LoVo (cell line): Measurements from ENCODE around the gene ITGB8.
A peak's percentile ranks its signal among the peaks of the same experiment; 100 is the strongest.
"Not testable (repeated sequence)": the region's sequence is repeated elsewhere in the genome, so short reads cannot be mapped to it uniquely, and the experiment has no call there.

Experiments
- DNase-seq: peaks from one replicate; pipeline ENCODE4 v3.0.0-alpha.2; 2016; ENCODE audit warnings: low spot score

The ITGB8 gene

DNA sequence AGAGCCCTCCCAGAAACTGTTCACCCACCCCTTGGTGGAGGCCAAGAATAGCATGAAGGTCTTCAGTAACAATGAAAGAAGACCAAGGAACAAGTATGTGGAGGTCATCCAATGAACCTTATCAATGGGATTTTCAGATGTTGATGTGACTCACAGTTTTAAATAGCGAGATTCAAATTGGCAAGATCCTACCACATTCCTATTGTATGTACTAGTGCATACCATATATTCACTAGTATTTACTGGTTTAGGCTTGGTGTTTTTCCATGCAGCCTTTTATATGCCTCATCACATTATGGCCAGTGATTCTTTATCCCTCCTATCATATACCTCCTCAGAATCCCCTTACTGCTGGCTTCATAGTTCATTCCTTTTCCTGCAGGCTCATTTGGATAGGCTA, 54.4 kb downstream of the ITGB8 start:
- DNase-seq = no peak

DNA sequence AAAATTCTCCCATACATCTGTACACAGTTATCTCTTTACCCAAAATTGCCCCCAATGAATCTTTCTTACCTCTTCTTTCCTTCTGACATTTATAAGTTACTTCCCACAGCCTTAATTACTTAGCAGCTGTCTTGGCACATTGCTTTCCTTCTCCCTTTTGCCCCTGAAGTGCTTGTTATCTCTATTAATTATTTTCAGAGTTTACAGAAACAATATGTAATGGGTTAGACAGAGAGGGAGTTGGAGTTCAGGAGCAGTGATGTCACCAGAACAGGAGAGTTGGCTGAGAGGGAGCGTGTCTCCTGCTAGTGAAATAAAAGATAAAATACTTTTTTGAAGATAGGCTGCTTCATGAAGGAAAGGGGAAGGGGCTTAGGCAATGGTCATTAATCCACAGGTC, 57.4 kb downstream of the ITGB8 start:
- no peak for DNase-seq

DNA sequence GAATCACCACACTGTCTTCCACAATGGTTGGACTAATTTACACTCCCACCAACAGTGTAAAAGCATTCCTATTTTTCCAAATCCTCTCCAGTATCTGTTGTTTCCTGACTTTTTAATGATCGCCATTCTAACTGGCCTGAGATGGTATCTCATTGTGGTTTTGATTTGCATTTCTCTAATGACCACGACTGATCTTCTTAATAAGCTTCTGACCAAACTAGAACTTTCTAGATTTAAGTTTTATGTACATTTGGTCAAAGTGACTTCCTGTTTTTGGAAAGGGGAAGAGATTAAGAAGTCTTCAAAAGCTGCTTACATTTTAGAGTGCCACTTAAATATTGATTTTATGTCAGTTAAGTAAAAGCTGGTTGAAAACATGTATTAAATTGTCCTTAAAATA, 58.5 kb downstream of the ITGB8 start:
- not testable (repeated sequence) for DNase-seq

DNA sequence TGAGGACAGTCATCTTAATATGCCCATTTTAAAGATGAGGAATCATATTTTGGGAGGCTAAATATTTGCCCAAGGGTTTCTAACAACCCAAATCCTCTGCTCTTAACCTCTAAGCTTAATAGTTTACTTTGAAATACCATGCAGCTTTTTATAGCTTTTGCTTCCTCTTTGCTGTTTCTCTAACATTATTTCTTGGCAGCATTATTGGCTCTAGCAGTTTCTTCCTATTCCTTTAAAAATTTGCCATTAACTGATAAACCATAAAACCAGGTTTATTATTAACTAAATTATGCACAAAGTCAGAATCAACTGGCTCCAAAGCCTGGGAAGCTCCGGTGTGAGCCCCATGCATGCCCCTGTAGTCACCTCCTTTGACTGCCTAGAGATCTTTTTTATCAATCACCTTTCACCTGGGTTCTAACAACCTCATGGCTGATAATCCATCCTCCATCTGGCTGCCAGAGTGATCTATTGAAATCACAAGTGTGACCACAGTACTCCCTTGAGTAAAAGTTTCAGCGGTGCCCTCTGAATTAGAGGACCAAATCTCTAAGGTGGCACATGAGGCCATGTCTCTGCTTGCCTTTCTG, 62.4 kb downstream of the ITGB8 start:
- DNase-seq = peak; percentile 51

DNA sequence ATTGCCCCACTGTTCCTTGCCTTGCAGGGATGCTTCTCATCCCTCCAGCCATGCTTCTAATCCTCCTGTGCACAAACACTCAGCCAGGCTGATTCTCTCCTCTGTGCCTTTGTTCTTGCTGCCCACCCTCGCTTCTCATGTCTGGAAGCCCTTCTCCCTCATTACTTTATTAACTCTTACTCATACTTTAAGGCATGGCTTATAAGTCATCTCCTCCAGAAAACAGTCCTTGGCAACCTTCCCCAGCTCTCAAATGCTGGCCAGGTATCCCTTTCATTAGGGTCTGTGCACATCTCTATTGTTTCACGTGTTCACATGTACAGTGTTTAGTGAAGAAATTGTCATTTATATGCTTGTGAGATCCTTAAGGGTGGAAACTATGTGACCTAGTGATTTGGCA, 62.9 kb downstream of the ITGB8 start:
- DNase-seq = no peak

DNA sequence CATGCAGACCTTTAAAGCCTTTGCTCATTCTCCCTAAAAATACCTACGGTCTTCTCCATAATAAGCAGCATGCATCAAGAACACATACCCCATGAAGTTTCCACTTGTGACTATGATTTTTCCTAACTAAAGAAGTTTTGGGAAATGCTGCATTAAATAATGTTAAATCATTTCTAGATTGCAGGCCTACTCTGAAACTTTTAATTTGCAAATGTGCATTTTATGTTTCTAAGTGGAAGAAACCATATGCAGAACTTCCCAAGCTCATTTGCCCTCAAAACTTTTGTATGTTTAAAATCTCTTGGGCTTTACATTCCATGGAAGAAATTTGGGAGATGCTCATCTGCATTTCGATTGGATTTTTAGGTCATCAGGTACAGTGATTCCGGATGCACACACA, 63.6 kb downstream of the ITGB8 start:
- no peak for DNase-seq

DNA sequence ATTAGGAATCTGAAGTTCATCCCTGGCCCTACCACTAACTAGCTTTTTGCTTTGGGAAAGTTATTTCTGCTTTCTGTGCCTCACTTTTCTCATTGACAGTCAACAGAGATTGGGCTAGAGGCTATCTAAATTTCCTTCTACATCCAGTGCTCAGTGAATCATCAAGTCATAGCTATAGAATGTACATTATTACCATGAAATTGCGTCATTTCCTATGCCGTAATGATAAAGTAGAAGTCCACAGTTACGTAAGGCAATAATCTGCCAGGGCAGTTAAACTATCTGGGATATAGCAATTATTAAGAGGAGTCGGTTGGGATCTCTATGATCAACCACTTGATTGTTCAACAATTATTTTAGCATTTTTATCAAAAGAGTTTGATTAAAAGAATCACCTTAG, 64.4 kb downstream of the ITGB8 start:
- peak; percentile 34 for DNase-seq

DNA sequence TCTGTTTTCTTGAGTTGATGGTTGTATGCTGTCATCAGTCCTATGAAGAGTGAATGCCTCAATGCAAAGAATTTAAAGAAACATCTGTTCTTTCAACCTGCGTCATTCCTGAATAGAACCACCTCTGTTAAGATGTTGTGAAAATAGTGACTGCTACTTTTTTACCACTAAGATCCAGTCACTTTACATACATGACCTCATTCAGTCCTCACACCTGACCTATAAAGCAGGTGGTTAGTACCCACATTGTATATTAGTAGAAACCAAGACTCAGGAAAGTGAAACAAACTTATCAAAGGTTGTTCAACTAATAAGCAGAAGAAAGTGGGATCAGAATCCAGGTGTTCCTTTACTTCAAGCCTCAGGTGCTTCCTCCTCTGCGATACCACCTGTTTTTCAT, 64.8 kb downstream of the ITGB8 start:
- no peak for DNase-seq

DNA sequence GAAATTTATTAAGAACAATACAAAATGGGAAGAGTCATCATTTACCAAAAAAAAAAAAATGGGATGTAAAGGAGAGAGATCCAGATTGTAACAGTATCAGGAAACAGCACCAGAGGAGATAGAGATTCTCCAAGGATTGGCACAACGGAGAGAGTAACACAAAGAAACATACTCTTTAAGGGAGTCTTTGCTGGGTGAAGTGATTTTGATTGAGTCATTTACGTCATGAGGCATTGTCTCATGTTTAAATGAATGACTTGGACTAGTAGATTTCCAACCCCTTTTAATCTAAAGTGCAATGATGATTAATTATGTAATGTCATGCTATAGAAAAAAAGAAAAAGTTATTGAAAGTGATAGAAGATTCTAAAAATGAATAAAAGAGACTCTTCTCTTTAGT, 68.8 kb downstream of the ITGB8 start:
- no peak for DNase-seq

DNA sequence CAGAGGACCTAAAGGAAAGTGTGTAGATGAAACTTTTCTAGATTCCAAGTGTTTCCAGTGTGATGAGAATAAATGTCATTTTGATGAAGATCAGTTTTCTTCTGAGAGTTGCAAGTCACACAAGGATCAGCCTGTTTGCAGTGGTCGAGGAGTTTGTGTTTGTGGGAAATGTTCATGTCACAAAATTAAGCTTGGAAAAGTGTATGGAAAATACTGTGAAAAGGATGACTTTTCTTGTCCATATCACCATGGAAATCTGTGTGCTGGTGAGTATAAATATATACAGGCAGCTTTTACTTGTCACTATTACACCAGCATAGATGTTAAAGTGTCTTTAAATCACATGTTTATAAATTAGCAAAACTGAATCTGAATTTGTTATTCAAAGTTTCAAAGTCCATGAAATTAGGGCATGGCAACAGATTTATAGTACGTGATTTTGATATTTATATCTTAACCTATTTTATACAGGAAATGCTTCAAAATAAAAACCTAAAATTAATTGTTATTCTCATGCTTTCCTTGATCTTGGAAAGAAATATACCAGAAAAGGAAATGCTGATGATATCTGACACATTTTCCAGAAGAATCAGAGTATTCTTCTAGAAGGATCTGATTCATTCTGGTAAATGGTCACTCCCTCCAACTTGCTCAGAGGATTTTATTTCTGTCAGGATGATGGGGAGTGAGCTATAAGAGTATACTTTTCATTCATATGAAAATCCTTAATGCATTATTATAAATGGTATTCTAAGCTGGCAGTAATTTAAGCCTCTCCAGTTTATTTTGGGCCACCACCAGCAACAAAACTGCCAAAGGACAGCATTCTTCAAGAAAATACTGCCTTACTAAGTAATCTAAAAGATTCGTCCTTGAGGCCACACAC, 71.4 kb downstream of the ITGB8 start:
- DNase-seq = no peak

DNA sequence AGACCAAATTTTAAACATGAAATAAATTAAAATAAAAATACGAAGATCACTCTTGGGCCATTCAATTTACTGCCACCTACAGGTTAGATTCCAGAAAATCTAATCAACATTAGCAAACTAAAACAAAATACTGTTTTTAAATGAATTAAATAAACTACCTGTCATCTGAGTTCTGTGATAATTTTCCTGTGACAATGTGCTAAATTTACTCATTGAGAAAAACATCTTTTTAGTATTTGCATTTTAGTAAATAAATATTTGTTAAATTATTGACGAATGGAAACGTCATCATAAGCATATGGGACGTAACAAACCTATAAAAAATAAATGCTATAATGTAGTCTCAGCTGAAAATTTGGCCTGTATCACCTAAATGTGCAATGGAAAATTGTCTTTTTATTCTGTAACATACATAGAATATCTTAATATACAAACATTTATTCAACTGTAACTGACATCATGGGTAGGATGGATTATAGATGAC, 72.1 kb downstream of the ITGB8 start:
- no peak for DNase-seq

DNA sequence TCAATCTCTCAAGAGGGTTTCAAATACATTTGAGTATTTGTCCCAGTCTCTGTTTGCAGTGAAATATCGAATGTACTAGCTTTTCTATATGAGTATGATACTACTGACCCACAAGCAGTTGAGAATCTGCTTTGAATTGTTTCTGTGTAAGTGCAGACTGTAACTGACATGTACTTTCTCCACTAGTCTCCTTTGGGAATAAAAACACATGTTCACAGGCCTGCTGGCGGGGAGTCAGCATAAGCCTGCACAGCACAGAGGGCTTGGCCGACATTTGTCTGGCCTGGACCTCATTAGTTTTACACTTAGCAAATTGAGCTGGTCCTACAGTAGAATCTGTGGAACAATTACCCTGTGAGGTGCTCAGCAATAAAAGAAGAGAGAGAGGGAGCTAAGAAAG, 72.6 kb downstream of the ITGB8 start:
- DNase-seq = no peak

DNA sequence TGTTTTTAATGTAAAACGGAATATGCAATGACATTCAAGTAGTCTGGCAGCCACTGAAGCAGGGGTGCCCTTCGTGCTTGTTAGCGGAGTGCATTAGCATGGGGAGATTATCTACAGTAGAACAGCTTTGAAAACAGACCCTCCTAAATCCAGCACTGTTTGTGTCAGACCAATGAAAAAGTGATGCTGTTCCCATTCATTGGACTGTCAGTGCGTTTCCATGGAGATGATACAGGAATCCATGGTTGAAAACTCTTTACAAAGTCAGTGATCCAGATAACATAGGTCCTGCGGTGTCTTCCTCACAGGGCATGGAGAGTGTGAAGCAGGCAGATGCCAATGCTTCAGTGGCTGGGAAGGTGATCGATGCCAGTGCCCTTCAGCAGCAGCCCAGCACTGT, 73.6 kb downstream of the ITGB8 start:
- DNase-seq = no peak

DNA sequence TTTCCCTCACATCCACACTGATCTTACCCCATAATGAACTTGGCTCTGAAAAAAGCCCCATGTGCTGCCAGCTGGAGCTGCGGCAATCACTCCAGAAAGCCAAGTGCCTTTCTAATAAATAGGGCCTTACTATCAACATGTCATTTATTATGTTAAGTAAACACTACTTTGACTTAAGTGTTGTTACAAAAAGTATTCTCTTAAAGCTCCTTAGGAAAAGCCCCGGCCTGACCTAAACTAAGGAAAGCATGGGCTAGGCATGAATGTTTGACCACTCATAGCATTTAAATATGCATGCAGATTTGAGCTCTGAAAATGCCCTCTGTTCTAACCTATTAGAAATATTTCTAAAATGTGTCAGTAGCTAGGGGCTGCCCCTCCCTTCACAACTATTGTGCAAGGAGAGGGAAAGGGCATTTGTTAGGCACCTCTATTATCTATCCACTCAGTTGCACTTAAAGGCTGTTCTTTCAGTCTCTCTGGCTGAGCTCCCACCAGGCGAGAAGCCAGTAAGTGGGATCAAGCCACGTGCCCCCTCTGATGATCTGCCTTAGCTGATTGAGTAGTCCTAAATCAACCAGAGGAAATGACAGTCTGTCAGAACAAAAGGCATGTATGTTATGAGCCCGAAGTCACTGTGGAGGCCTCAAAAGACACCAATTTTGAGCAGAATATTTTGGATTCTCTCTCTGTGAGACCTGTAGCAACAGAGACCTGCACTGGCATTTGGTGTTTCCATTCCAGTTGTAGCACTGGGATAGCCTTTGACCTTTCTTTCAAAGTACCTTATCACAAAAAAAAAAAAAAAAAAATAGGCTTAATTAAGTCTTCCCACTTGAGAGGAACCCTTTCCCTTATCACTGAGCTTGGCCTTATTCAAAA, 77.1 kb downstream of the ITGB8 start:
- peak; percentile 27 for DNase-seq

DNA sequence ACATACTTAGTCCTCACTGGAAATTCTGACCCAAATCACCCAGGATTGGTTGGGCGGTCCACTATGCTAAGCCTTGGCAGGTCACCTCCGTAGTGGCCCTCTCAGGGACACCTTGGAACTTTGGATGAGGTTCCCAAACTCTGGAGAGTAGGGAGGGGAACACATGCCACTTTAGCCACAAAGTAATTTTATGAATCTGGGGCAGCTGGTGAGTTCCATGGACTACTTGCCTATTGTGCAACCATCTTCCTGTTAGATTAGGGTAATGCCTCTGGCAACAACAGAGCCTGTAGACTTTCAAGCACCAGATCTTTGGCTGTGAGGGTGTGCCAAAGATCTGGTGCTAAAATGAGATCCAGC, 77.7 kb downstream of the ITGB8 start:
- no peak for DNase-seq

DNA sequence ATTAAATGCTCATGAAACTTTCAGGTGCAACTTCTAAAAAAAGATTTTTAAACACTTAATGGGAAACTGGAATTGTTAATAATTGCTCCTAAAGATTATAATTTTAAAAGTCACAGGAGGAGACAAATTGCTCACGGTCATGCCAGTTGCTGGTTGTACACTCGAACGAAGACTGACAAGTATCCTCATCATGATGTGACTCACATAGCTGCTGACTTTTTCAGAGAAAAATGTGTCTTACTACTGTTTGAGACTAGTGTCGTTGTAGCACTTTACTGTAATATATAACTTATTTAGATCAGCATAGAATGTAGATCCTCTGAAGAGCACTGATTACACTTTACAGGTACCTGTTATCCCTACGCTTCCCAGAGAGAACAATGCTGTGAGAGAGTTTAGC, 79.3 kb downstream of the ITGB8 start:
- no peak for DNase-seq

DNA sequence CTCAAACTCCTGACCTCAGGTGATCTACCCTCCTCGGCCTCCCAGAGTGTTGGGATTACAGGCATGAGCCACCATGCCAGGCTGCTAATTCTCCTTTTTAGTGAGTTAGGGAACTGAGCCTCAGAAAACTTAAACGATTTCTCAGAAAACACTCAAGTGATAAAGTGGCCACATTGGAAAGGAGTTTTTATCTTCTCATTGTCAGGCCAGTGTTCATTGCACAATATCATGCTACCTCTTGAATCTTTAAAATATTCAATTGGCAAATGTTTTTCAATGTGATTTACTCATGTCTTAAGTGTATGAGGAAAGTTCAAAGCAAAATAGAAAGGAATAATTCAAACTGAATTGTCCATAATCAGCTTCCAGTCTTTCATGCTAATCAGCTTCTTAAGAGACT, 80.7 kb downstream of the ITGB8 start:
- DNase-seq = no peak

DNA sequence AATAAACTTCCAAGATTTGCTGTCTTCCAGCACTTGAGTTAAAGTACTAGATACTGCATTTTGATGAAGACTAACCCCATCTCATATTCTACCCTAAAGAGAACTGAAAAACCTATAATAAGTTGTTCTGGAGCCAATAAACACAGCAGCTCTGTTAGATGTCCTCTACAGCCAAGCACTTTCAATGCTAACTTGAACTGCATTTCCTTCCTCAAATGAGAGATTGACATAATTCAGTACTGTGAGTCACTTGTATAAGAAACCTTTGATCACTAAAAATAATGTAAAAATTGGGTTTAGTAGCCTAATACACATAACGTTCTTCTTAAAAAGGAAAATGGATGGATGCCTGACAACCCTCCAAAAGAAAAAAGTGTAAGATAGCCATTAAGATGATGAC, 81.3 kb downstream of the ITGB8 start:
- no peak for DNase-seq

DNA sequence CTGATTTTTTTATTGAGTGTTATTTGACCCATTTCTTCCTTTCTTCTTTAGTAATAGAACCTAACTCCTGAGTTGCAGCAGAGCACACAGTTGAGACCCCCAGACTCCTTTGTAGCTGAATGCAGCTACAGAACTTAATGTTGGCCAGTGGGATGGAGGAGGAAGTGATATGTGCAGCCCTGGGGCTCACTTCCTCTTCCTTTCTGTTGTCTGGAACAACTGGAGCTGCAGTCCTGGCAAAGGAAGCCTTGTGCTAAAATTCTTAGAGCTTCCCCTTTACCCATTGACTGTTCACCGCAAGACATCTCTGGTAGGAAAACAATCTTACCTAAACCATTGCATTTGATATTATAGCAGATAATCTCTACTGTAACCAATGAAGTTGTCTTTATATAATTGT, 86.6 kb downstream of the ITGB8 start:
- DNase-seq = no peak

DNA sequence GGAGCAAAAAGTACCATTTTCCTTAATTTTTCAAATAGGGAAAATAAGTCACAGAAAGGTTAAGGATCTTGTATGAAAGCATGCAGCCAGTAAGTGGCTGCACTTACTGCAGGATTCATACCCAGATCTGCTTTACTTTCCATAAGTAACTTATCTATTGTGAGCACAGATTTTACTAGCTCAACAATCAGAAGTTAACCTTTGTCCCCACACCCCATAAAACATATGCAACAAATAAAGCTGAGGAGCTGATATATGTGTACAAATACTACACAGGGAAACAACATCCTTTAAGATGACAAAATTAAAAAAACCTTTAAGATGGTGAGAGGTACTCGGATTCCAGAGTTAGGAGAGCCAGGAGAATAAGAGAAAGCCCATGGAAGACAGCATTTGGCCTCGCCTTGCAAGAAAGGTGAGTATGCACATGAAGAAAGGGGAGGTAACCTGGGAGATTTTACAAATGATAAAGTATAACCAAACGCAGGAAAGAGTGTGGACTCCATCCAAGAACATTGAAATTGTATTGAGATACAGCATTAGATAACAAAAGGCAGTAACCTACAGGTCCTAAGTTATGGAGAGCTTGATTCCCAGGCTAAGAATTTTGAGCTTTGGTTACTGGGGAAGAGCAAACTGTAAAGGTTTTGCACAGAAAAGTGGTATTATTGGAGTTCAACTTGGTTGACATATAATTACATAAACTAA, 87.1 kb downstream of the ITGB8 start:
- peak; percentile 47 for DNase-seq

DNA sequence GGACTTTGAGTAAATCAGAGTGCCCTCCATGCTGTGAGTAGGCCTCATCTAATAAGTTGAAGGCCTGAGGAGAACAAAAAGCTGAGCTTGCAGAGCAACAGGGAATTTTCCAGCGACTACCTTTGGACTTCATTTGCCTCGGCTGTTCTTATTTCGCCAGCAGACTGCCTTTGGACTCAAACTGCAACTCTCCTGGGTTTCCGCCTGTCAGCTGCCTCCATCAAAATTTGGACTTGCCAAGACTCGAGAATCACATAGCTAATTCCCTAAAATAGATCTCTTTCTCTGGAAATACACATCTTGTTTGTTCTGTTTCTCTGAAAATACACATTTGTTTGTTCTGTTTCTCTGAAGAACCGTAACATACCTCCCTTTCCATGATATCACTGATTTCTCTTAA, 93.8 kb downstream of the ITGB8 start:
- DNase-seq = no peak

DNA sequence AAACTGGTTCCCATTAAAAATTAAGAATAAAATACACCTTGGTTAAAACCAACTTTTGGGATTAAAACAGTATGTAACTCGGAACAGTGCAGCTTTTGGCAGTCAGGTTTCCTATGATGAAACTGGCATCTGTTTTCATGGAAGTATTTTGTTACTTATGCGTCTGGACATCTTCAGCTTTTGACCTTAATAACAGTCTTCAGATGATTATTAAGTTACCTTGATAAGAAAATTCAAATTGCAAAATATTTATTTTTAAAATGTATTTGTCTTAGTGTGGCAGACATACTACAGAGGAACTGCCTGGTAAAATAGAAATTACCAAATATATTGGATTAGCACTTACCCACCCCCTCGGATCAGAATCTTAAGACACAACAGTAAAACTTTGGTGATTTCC, 100.0 kb downstream of the ITGB8 start:
- DNase-seq = no peak
